CD8-positive, alpha-beta memory T cell (primary cell): Measurements from ENCODE around the gene CD300E. TPM values are rescaled to one million over a fixed set of nuclear protein-coding genes. Genes with fewer than 3 reads are reported as not detected.

Source experiments
- CTCF ChIA-PET: fragments of 350-600 bp; sonication (Branson Sonifier 250); formaldehyde crosslinking; loops from one replicate; lab custom pipeline; 2021; ENCODE audit warnings: antibody characterized with exemption; lab: Charles Lee
- POLR2A ChIA-PET: fragments of 350-600 bp; sonication (Branson Sonifier 250); formaldehyde crosslinking; loops from one replicate; lab custom pipeline; 2021; ENCODE audit warnings: antibody characterized with exemption; lab: Charles Lee
- DNase-seq, 5 donors: peaks; one replicate each; pipeline versions ENCODE4 v3.0.0 to v3.0.0-alpha.2; 2020 to 2022; ENCODE audit warnings: mixed read lengths in 1 of 5
- H3K27ac ChIP-seq: one replicate; pipeline ENCODE4 v1.7.0; 2013; ENCODE audit warnings: low read depth, mild to moderate bottlenecking, low read length, moderate library complexity
- H3K27me3 ChIP-seq: 2 replicates; pipeline ENCODE4 v1.7.0; 2013; ENCODE audit warnings: low read length, mild to moderate bottlenecking; ENCODE audit not compliant: insufficient read depth, poor library complexity, severe bottlenecking
- H3K36me3 ChIP-seq: 2 replicates; pipeline ENCODE4 v1.7.0; 2013; ENCODE audit warnings: mild to moderate bottlenecking, low read length, moderate library complexity; ENCODE audit not compliant: insufficient read depth
- H3K4me1 ChIP-seq: 2 replicates; pipeline ENCODE4 v1.7.0; 2013; ENCODE audit warnings: mild to moderate bottlenecking, low read length, moderate library complexity; ENCODE audit not compliant: insufficient read depth
- H3K4me3 ChIP-seq: 2 replicates; pipeline ENCODE4 v1.7.0; 2013; ENCODE audit warnings: mild to moderate bottlenecking, low read length
- H3K9me3 ChIP-seq: 2 replicates; pipeline ENCODE4 v1.7.0; 2013; ENCODE audit warnings: mild to moderate bottlenecking, low read length
- H3K27ac Mint-ChIP-seq, 8 donors: one replicate each; pipeline ENCODE4 v1.8.0; 2020 to 2021; ENCODE audit warnings: mixed read lengths in 8 of 8, mild to moderate bottlenecking in 6 of 8, inconsistent platforms in 3 of 8, moderate library complexity in 3 of 8
- H3K27me3 Mint-ChIP-seq, 2 donors: one replicate each; pipeline ENCODE4 v1.8.0; 2020 to 2021; ENCODE audit warnings: mixed read lengths in 2 of 2, mild to moderate bottlenecking in 1 of 2, moderate library complexity in 1 of 2
- H3K36me3 Mint-ChIP-seq, 3 donors: one replicate each; pipeline ENCODE4 v1.8.0; 2020 to 2021; ENCODE audit warnings: mixed read lengths in 3 of 3, inconsistent platforms in 1 of 3, mild to moderate bottlenecking in 1 of 3
- H3K4me1 Mint-ChIP-seq, 3 donors: one replicate each; pipeline ENCODE4 v1.8.0; 2020 to 2021; ENCODE audit warnings: mixed read lengths in 3 of 3, inconsistent platforms in 1 of 3, mild to moderate bottlenecking in 1 of 3
- H3K4me3 Mint-ChIP-seq, 7 donors: one replicate each; pipeline ENCODE4 v1.8.0; 2020 to 2021; ENCODE audit warnings: mixed read lengths in 7 of 7, mild to moderate bottlenecking in 6 of 7, moderate library complexity in 4 of 7, inconsistent platforms in 2 of 7
- H3K9me3 Mint-ChIP-seq, 5 donors: one replicate each; pipeline ENCODE4 v1.8.0; 2020 to 2022; ENCODE audit warnings: mixed read lengths in 5 of 5, mild to moderate bottlenecking in 3 of 5, moderate library complexity in 2 of 5, inconsistent platforms in 1 of 5
- polyA plus RNA-seq: library from polyadenylated mRNA; unstranded; fragments of 300-500 nt; fragmentation: Illumina TruSeq; gene quantifications from one replicate; pipeline ENCODE4 v1.2.3, GENCODE V29; 2021
- total RNA-seq, 2 experiments: library from RNA; stranded (reverse); gene quantifications; one replicate each; pipeline ENCODE4 v1.2.3, GENCODE V29; 2021

The CD300E gene, protein sequence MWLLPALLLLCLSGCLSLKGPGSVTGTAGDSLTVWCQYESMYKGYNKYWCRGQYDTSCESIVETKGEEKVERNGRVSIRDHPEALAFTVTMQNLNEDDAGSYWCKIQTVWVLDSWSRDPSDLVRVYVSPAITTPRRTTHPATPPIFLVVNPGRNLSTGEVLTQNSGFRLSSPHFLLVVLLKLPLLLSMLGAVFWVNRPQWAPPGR
- total RNA-seq (not detected), polyA plus RNA-seq (not detected)

DNA sequence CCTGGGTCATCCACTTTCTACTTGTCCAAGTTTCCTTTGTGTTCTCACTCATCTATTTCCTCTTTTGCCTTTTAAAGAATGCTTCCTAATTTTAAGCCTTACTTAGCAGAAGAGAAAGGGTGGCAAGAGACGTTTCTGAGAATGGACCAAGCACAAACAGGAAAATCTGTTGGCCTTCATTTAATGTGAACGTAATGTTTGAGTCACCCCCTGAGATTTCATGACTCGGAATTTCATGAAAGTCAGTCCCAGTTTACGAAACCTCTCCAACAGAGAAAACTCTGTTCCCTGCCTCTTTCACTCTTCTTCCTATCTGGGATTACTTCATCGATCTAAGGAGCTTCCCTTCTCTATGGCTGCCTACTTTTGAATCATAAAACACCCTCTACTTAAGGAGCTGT, at the start of gene CD300E:
CD300E (minus strand) TSS at position 46 of the 401 bp plus-strand sequence. CDS start 117 bp downstream, outside the sequence.
- no peak for DNase-seq
- peaks cover 0 to 5% (median 0%) of the 10 kb centered on the region in 3 donors for H3K36me3 Mint-ChIP-seq
- H3K4me3 Mint-ChIP-seq = no peak within 1 kb of the TSS
- ChIA-PET POLR2A (no interaction called here), CTCF (no interaction called here)
- H3K4me1 Mint-ChIP-seq = no peaks in the 10 kb centered on the region
- Histone ChIP-seq H3K4me3 (no peak within 1 kb of the TSS), H3K36me3 (no peaks in the 10 kb centered on the region), H3K27me3 (peaks cover 15% of the 10 kb centered on the region), H3K4me1 (no peaks in the 10 kb centered on the region), H3K27ac (no peak within 1 kb of the TSS), H3K9me3 (no peaks in the 10 kb centered on the region)
- H3K9me3 Mint-ChIP-seq = peaks cover 3 to 13% (median 11%) of the 10 kb centered on the region in 5 donors
- no peak within 1 kb of the TSS for H3K27ac Mint-ChIP-seq
- H3K27me3 Mint-ChIP-seq = peaks cover 38 to 80% of the 10 kb centered on the region in 2 donors

DNA sequence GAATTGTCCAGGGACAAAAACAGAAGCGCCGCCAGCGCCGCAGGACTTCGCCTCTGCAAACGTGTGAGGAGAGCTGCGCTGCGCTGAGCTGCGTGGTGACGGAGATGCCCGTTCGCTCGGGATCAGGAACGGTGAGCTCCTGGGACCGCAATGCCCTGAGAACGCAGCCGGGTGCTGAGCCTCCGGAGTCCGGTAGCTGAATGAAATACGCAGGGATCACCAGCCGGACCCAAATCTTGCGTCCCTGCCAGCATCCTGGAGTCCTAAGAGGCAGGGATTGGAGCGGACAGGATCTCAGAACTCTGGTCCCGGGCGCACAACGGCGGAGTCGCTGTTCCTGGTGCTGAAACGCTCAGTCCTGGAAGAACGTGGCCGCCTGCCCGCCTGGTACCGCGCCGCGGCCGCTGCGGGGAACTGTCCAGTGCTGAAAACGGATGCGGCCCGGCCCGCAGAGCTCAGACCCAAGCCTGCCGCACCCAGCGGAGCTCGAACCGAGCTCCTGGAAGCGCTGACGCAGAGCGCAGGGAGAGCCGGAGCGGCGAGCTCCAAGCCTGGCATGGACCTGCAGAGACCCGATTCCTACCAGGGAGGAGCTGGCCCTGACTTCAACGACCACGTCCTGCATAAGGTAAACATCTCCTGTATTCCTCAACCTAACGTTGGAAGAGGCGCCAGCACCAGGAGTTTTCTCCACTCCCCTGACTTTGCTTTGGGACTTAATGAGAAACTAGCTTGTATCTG, 47.7 kb upstream of the CD300E start:
- peaks cover 18% of the 10 kb centered on the region for H3K27me3 ChIP-seq
- no peak overlapping the region for H3K4me3 Mint-ChIP-seq
- POLR2A ChIA-PET = no interaction called here

DNA sequence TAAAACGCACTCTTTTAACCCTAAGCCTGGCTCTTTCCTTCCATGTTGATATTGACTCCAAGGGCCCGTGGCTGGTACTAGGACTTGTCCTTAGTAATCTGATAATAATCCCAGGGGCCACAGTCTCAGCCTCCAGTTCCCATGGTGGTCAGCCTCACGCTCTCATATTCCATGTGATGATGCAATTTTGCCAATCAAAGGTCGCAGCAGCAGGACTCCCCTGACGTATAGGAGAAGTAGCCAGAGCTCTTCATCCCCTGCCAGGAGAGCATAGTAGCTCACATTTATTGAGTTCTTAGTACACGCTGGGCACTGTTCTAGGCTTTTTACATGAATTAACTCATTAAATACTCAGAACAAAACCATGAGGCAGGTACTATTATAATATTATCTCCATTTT, 46.8 kb upstream of the CD300E start:
- peaks cover 53 to 74% of the 10 kb centered on the region in 2 donors for H3K27me3 Mint-ChIP-seq
- H3K9me3 Mint-ChIP-seq = no peaks in the 10 kb centered on the region

More for the DNA sequence above, 47.7 kb upstream of the CD300E start:
- H3K4me3 ChIP-seq = no peak overlapping the region
- Mint-ChIP-seq H3K9me3 (no peaks in the 10 kb centered on the region), H3K27ac (no peak overlapping the region), H3K27me3 (peaks cover 51 to 77% of the 10 kb centered on the region in 2 donors), H3K36me3 (peaks cover 0 to 3% (median 0%) of the 10 kb centered on the region in 3 donors), H3K4me1 (peaks cover 0 to 4% (median 2%) of the 10 kb centered on the region in 3 donors)
- H3K9me3 ChIP-seq = no peaks in the 10 kb centered on the region
- H3K4me1 ChIP-seq = no peaks in the 10 kb centered on the region
- H3K36me3 ChIP-seq = no peaks in the 10 kb centered on the region
- CTCF ChIA-PET = interaction anchor here (1.0 to 1.9 kb wide), 7 partner anchors 9 to 120 kb away, joined by 3 to 11 read pairs (median 7); no protein-coding TSS in a partner anchor
- peak; percentile 49 to 76 (median 60) for DNase-seq
- H3K27ac ChIP-seq = no peak overlapping the region

DNA sequence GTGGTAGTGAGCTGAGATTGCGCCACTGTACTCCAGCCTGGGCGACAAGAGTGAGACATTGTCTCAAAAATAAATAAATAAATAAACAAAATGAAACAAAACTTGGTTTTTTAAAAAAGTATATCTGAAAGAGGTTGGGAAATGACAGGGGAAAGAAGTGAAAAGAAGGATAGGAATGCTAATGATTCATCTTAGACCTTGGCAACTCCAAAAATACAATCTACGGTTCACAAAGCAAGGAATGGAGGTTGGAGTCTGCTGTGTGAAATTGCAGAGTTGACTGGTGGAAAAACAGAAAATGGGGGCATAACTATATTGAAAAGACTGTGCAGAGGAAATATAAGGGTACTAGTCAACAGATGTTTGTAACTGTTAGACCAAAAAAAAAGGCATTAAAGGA, 40.0 kb upstream of the CD300E start:
- peak overlapping the region in 1 of 8 donors; percentile 33 for H3K27ac Mint-ChIP-seq
- POLR2A ChIA-PET = no interaction called here
- no peaks in the 10 kb centered on the region for H3K36me3 ChIP-seq
- H3K4me1 ChIP-seq = no peaks in the 10 kb centered on the region
- peaks cover 49 to 67% of the 10 kb centered on the region in 2 donors for H3K27me3 Mint-ChIP-seq
- peaks cover 0 to 6% (median 0%) of the 10 kb centered on the region in 3 donors for H3K36me3 Mint-ChIP-seq
- DNase-seq = no peak
- H3K4me1 Mint-ChIP-seq = no peaks in the 10 kb centered on the region
- no peak overlapping the region for H3K4me3 Mint-ChIP-seq
- H3K27ac ChIP-seq = no peak overlapping the region
- no peak overlapping the region for H3K4me3 ChIP-seq
- no peaks in the 10 kb centered on the region for H3K9me3 ChIP-seq
- H3K27me3 ChIP-seq = peaks cover 14% of the 10 kb centered on the region
- CTCF ChIA-PET = interaction anchor here (5.4 kb wide), 1 partner anchor 74 kb away, joined by 31 read pairs; the partner anchor contains the start of gene RAB37
- H3K9me3 Mint-ChIP-seq = peaks cover 0 to 1% (median 0%) of the 10 kb centered on the region in 5 donors

More for the DNA sequence above, 46.8 kb upstream of the CD300E start:
- Histone ChIP-seq H3K27ac (no peak overlapping the region), H3K4me1 (no peaks in the 10 kb centered on the region), H3K9me3 (no peaks in the 10 kb centered on the region), H3K36me3 (no peaks in the 10 kb centered on the region), H3K4me3 (no peak overlapping the region), H3K27me3 (peaks cover 17% of the 10 kb centered on the region)
- no peak overlapping the region for H3K27ac Mint-ChIP-seq
- no peak overlapping the region for H3K4me3 Mint-ChIP-seq
- peaks cover 0 to 3% (median 0%) of the 10 kb centered on the region in 3 donors for H3K36me3 Mint-ChIP-seq
- peaks cover 0 to 4% (median 2%) of the 10 kb centered on the region in 3 donors for H3K4me1 Mint-ChIP-seq
- ChIA-PET POLR2A (interaction anchor here (1.2 kb wide), 1 partner anchor 75 kb away, joined by 3 read pairs; no protein-coding TSS in a partner anchor), CTCF (interaction anchor here (1.3 to 1.9 kb wide), 4 partner anchors 13 to 101 kb away, joined by 4 to 11 read pairs (median 6); no protein-coding TSS in a partner anchor)
- DNase-seq = no peak

DNA sequence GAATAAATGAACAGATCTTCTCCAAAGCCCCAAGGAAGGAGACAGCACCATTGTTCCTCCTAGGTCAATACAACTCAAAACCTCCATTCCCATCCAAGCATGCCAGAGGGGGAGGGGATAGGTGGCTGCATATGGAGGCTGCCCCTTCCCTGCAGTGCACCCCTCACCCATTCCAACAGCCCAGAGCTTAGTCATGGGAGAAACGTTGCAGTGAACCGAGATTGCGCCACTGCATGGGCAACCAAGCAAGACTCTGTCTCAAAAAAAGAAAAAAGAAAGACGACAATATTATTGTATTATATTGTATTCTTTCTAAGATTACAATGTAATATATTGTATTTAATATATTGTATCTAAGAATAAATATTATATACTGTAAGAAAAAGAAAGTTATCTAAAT, 36.4 kb upstream of the CD300E start:
- ChIA-PET CTCF (interaction anchor here (1.6 to 5.3 kb wide), 4 partner anchors 77 to 203 kb away, joined by 3 to 199 read pairs (median 18); partner anchors contain the start of gene RAB37), POLR2A (no interaction called here)
- H3K27ac ChIP-seq = no peak overlapping the region
- Mint-ChIP-seq H3K4me3 (no peak overlapping the region), H3K4me1 (peaks cover 3 to 7% (median 5%) of the 10 kb centered on the region in 3 donors), H3K27me3 (peaks cover 32 to 55% of the 10 kb centered on the region in 2 donors), H3K27ac (no peak overlapping the region), H3K9me3 (peaks cover 0 to 1% (median 0%) of the 10 kb centered on the region in 5 donors), H3K36me3 (peaks cover 0 to 6% (median 0%) of the 10 kb centered on the region in 3 donors)
- peaks cover 5% of the 10 kb centered on the region for H3K27me3 ChIP-seq
- no peaks in the 10 kb centered on the region for H3K4me1 ChIP-seq
- H3K36me3 ChIP-seq = no peaks in the 10 kb centered on the region
- DNase-seq = no peak
- no peak overlapping the region for H3K4me3 ChIP-seq
- no peaks in the 10 kb centered on the region for H3K9me3 ChIP-seq

DNA sequence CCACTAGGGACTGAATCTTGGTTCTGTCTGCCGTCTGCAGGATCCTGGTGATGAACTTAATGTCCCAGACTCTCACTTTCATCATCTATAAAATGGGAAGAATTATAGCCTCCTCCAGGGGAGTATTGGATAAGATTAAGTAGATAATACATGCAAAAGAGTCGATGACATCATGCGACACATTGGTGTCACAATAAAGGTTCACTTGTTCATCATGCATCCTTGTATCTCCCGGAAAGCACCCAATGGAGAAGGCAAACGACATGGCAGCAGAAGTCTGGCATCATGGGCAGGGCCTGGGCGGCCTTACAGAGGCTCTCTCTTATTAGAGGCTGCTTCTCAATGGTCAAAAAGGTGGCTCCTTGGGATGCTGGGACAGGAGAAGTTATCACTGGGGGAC, 35.1 kb upstream of the CD300E start:
- no peak overlapping the region for H3K27ac Mint-ChIP-seq
- CTCF ChIA-PET = interaction anchor here (1.2 to 5.3 kb wide), 14 partner anchors 18 to 267 kb away, joined by 3 to 199 read pairs (median 32); partner anchors contain the start of genes NAT9 and RAB37
- peaks cover 3 to 7% (median 5%) of the 10 kb centered on the region in 3 donors for H3K4me1 Mint-ChIP-seq
- POLR2A ChIA-PET = interaction anchor here (3.0 kb wide), 1 partner anchor 79 kb away, joined by 31 read pairs; the partner anchor contains the start of gene RAB37
- Histone ChIP-seq H3K4me3 (no peak overlapping the region), H3K36me3 (no peaks in the 10 kb centered on the region), H3K9me3 (no peaks in the 10 kb centered on the region), H3K4me1 (no peaks in the 10 kb centered on the region), H3K27me3 (peaks cover 4% of the 10 kb centered on the region), H3K27ac (no peak overlapping the region)
- H3K36me3 Mint-ChIP-seq = peaks cover 0 to 6% (median 0%) of the 10 kb centered on the region in 3 donors
- H3K4me3 Mint-ChIP-seq = no peak overlapping the region
- DNase-seq = no peak
- peaks cover 0 to 1% (median 0%) of the 10 kb centered on the region in 5 donors for H3K9me3 Mint-ChIP-seq
- peaks cover 24 to 50% of the 10 kb centered on the region in 2 donors for H3K27me3 Mint-ChIP-seq

DNA sequence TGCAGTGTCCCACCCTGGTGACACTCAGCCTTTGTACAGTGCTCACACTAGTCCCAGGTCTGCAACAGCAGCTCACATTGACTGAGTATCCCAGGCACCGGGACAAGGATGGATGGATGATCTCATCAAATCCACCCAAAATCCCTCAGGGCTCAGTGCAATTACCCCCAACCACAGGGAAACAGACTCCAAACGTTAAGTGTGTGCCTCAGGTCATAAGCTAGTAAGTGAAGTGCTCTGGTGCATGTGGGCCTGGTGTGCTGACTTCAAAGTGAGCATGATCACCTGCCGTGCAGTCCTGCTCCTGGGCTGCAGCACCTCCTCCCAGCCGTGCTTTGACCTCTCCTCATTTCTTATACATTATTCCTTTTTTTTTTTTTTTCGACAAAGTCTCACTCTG, 31.2 kb upstream of the CD300E start:
- CTCF ChIA-PET = interaction anchor here (0.8 to 1.6 kb wide), 2 partner anchors 21 to 82 kb away, joined by 3 to 7 read pairs; partner anchors contain the start of gene RAB37
- Histone ChIP-seq H3K36me3 (no peaks in the 10 kb centered on the region), H3K4me1 (no peaks in the 10 kb centered on the region), H3K9me3 (no peaks in the 10 kb centered on the region), H3K27ac (no peak overlapping the region), H3K27me3 (peaks cover 8% of the 10 kb centered on the region), H3K4me3 (no peak overlapping the region)
- H3K36me3 Mint-ChIP-seq = peaks cover 0 to 1% (median 0%) of the 10 kb centered on the region in 3 donors
- peaks cover 3 to 7% (median 5%) of the 10 kb centered on the region in 3 donors for H3K4me1 Mint-ChIP-seq
- peaks cover 24 to 61% of the 10 kb centered on the region in 2 donors for H3K27me3 Mint-ChIP-seq
- H3K9me3 Mint-ChIP-seq = no peaks in the 10 kb centered on the region
- POLR2A ChIA-PET = interaction anchor here (0.5 kb wide), 1 partner anchor 42 kb away, joined by 5 read pairs; no protein-coding TSS in a partner anchor
- no peak overlapping the region for H3K27ac Mint-ChIP-seq
- DNase-seq = no peak
- H3K4me3 Mint-ChIP-seq = no peak overlapping the region
